Muscle of leg (tissue), 11 donors: ENCODE measurements around the gene JAG1. TPM values are rescaled to one million over a fixed set of nuclear protein-coding genes. Genes with fewer than 3 reads are reported as not detected.

Source experiments
- DNase-seq: peaks from one replicate; pipeline ENCODE4 v3.0.0; 2013
- H3K27ac ChIP-seq: one replicate; pipeline ENCODE4 v1.5.1; 2013; ENCODE audit warnings: mild to moderate bottlenecking, low read length, control low read depth
- H3K27me3 ChIP-seq: one replicate; pipeline ENCODE4 v1.6.1; 2013; ENCODE audit warnings: low read length; ENCODE audit not compliant: control insufficient read depth, insufficient read depth
- H3K36me3 ChIP-seq: one replicate; pipeline ENCODE4 v1.6.1; 2013; ENCODE audit warnings: low read length; ENCODE audit not compliant: control insufficient read depth, insufficient read depth
- H3K4me1 ChIP-seq: one replicate; pipeline ENCODE4 v1.6.1; 2013; ENCODE audit warnings: low read length; ENCODE audit not compliant: control insufficient read depth, insufficient read depth
- H3K4me3 ChIP-seq: one replicate; pipeline ENCODE4 v1.5.1; 2013; ENCODE audit warnings: low read length, control low read depth
- H3K9me3 ChIP-seq: replicated peaks from 2 replicates; pipeline ENCODE4 v1.6.1; 2013; ENCODE audit warnings: low read depth, low read length; ENCODE audit not compliant: control insufficient read depth
- WGBS: methylation state at CpG from one replicate; pipeline ENCODE4 v1.1.5; 2013; ENCODE audit warnings: missing lambda C conversion rate; ENCODE audit not compliant: insufficient coverage; 5-methylcytosine and 5-hydroxymethylcytosine counted together
- polyA plus RNA-seq, 8 donors: library from polyadenylated mRNA; unstranded; fragments of 120-200 nt; gene quantifications; one replicate each; pipeline versions ENCODE4 v1.2.1 to v1.2.3, GENCODE V29; 2013; ENCODE audit warnings: inconsistent platforms in 1 of 8, low replicate concordance in 1 of 8; ENCODE audit not compliant: insufficient read length in 8 of 8, insufficient read depth in 1 of 8
- total RNA-seq: library from RNA; stranded (reverse); fragments of 120-200 nt; gene quantifications from one replicate; pipeline ENCODE4 v1.2.4, GENCODE V29; 2013

JAG1 gene
- total and polyA plus RNA-seq, 9 donors, result 28.9 to 52.8 (median 33.9) TPM

DNA sequence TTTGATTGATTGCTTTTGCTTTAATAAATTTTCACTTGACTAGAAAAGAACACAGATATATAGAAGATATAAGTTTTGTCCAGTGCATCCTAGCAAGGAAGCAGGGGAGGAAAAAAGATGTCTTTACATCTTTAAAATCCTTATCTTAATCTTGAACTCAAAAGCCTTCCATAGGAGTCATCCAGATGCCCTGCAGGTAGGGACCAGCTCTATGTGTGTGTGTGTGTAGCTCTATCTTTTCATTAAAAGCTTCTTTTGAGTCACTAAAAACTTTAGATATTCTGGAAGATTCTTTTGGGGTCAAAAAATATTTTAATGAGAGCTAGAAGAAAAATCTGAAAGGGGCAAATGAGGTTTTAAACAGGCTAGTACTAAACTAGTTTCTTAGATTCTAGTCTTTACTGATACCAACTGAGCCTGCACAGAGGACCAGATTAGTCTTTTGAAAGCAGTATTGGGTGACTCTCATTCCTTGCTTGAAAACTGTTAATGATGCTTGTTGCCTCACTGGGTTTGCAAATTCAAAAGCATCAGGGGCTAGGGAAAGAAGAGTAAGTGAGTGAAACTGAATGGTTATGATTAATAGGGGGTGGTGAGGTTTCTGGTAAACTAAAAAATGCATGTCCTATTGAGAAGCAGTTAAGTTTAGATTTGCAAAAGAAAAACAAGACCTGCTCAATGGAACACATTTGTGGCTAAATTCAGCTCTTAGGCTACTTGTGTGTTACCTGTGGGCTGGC, 40.6 kb upstream of the JAG1 start:
- H3K4me3 ChIP-seq, result no peak overlapping the region
- H3K27ac ChIP-seq, result no peak overlapping the region
- no peaks in the 10 kb centered on the region for H3K9me3 ChIP-seq
- no peaks in the 10 kb centered on the region for H3K4me1 ChIP-seq
- H3K36me3 ChIP-seq, result no peaks in the 10 kb centered on the region
- no peaks in the 10 kb centered on the region for H3K27me3 ChIP-seq
- DNase-seq, result no peak

DNA sequence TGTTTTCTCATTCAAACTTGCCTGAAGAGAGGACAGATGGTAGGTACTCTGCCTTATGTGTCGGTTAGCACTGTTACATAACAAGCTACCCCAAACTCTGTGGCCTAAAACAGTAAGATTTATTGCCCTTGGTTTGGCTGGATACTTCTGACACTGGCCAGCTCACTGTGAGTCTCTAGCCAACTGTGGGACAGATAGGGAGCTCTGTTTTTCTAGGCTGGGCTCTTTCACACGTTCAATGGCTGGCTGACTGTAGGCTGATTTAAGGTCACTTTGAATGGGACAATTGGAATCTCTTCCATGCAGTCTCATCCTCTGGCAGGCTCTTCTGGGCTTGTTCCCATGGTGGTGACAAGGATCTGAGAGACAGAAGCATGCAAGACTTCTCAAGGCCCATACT, 39.4 kb upstream of the JAG1 start:
- WGBS, result no CpG with 5 or more reads among the region's 2 CpGs
- no peak for DNase-seq
- Histone ChIP-seq H3K27me3 (no peaks in the 10 kb centered on the region), H3K4me3 (no peak overlapping the region), H3K36me3 (no peaks in the 10 kb centered on the region), H3K4me1 (no peaks in the 10 kb centered on the region), H3K27ac (no peak overlapping the region), H3K9me3 (no peaks in the 10 kb centered on the region)

DNA sequence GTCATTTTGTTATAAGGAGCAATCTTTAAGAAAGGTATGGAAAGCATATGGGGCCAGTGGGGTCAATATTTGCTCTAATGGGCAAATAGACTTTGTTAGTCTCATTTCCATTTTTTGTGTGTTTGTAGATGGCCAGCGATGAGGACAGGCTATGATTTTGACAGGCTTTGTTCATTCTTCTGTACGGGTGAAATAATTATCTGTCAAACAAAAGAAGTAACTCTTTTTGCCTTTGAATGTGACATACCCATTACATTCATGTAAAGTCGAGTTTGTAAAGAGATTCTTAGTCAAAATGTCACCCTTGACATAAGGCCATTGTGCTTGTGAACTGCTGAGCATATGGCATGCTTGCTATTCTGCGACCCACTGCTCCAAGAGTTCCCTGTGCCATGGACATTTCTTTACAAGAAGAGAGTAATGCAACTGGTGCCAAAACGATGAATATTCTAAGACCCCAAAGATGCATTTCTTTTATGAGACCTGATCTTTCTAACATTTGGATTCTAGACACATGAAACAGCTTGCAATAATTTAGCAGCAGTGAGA, 38.2 kb upstream of the JAG1 start:
- no peak for DNase-seq
- no peaks in the 10 kb centered on the region for H3K36me3 ChIP-seq
- no peaks in the 10 kb centered on the region for H3K27me3 ChIP-seq
- no peak overlapping the region for H3K4me3 ChIP-seq
- 60% methylated on average over 1 of the region's 5 CpGs for WGBS
- no peak overlapping the region for H3K27ac ChIP-seq
- no peaks in the 10 kb centered on the region for H3K9me3 ChIP-seq
- no peaks in the 10 kb centered on the region for H3K4me1 ChIP-seq

DNA sequence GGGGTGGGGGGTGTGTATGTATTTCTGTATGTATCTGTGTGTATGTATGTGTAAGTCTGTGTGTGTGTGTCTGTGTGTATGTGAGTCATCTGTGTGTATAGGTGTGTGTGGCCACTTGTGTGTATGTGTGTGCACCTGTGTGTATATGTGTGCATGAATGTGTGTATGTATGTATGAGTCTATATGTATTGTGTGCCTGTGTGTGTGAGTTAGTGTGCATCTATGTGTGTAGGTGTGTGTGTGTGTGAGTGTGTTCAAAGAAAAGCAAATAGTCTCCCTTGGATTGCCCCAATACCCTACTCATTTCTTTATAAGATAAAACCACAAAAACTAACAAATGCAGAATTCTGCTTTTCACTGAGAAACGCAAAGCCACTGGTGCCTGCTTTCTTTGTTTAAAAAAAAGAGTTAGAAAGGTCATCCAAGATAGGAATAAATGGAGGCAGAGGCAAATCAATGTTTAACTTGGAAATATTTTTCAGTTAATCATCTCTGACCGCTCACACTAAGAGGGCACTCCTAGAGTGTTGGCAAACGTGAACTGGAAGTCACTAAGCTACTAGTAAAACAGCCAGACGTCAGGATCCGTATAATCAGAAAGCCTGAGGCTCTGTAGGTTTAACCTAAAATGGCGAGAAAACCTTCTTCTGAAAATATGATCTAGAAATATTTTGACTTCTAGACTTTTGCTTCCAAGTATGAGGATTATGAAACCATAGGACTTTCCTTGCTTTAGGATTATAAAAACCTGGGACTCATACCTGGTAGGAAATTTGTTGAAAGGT, 37.4 kb upstream of the JAG1 start:
- WGBS, result no CpG with 5 or more reads among the region's 6 CpGs
- H3K27me3 ChIP-seq, result no peaks in the 10 kb centered on the region
- DNase-seq, result no peak

DNA sequence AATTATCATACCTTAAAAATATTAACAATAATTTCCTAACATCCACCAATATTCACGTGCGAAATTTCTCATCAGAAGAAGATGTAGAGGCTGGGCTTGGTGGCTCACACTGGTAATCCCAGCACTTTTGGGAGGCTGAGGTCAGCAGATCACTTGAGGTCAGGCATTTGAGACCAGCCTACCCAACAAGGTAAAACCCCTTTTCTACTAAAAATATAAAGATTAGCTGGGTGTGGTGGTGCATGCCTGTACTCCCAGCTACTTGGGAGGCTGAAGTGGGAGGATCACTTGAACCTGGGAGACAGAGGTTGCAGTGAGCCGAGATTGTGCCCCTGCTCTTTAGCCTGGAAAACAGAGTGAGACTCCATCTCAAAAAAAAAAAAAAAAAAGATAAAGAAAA, 36.1 kb upstream of the JAG1 start:
- 100% methylated on average over 2 of the region's 3 CpGs for WGBS
- Histone ChIP-seq H3K27ac (no peak overlapping the region), H3K9me3 (no peaks in the 10 kb centered on the region), H3K36me3 (no peaks in the 10 kb centered on the region), H3K4me3 (no peak overlapping the region), H3K27me3 (no peaks in the 10 kb centered on the region), H3K4me1 (no peaks in the 10 kb centered on the region)
- DNase-seq, result no peak

More for the DNA sequence above, 37.4 kb upstream of the JAG1 start:
- Histone ChIP-seq H3K4me1 (no peaks in the 10 kb centered on the region), H3K36me3 (no peaks in the 10 kb centered on the region), H3K27ac (no peak overlapping the region), H3K4me3 (no peak overlapping the region), H3K9me3 (no peaks in the 10 kb centered on the region)

DNA sequence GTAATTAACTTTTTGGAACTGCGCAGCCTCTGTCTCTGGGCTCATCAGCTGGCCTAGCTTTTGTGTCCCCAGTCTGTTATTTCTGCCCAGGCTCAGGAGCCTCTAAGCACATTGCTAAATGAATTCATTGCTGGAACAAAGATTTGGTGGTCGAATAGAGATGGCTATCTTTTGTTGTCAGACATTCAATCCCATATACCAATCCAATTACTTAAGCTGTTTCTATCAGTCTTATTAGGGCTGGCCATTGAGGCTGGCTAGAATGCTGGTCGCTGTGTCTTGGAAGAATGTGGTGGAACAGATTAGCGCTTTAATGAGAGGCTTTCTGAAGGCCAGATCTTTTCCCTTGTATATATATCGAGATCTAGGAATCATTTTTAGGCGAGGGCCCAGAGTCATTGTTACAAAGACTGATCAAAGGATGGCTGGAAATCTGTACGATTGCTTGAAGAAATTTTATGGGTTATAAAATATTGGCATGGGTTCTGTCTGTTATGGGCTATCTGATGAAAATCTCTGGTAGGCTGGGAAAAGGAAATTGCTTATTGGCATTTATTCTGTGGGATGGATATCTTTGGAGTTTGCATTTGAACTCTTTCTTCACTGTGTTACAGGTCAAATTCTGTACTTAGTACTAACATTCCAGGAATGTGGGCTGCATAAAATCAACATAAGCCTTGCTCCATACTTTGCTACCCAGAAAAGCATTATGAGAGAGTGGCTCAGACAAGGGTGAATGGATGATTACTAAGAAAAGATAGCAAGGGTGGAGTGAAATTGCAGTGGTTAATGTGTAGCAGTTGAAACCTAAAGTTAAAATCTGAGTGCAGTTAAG, 34.8 kb upstream of the JAG1 start:
- H3K4me1 ChIP-seq, result no peaks in the 10 kb centered on the region
- no peaks in the 10 kb centered on the region for H3K27me3 ChIP-seq
- H3K4me3 ChIP-seq, result no peak overlapping the region
- H3K36me3 ChIP-seq, result no peaks in the 10 kb centered on the region
- H3K27ac ChIP-seq, result no peak overlapping the region
- 76% methylated on average over 4 of the region's 7 CpGs for WGBS
- DNase-seq, result no peak
- no peaks in the 10 kb centered on the region for H3K9me3 ChIP-seq

DNA sequence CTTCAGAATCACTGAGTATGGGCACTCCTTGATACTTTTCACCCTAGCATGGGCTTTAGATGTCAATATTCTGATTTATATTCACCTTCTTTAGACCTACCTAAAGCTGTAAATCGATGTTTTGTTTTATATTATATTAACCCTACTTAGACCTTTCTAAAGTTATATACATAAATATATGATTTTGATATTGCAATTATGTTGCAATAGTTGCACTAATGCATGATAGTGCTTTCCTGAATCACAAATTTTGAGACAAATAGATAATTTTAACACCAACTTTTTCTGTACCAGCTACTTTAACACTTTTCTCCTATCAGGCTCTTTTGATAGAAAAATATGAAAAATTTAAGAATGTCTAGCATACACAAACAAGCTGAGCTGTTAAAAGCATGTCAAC, 34.0 kb upstream of the JAG1 start:
- Histone ChIP-seq H3K27ac (no peak overlapping the region), H3K9me3 (no peaks in the 10 kb centered on the region), H3K27me3 (no peaks in the 10 kb centered on the region), H3K4me1 (no peaks in the 10 kb centered on the region), H3K4me3 (no peak overlapping the region), H3K36me3 (no peaks in the 10 kb centered on the region)
- DNase-seq, result no peak
- no CpG with 5 or more reads among the region's 1 CpG for WGBS

DNA sequence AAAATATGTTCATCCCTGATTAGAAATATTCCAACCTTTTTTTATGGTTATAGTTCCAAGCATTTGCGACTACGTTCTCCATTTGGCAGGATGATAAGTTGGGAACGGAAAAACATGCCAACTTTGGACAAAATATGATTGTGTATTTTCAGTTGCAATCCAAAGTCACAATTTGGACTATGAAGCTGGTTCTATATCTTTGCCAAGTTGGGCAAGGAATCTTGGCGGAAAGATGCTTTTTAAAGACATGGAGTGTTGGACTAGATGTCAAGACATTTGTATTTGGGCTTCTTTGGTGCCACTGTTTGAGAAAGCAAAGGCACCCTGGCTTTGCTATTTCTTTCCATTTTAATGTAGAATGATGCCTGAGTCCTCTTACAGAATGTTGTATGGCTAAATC, 33.3 kb upstream of the JAG1 start:
- Histone ChIP-seq H3K4me1 (no peaks in the 10 kb centered on the region), H3K9me3 (no peaks in the 10 kb centered on the region), H3K27me3 (no peaks in the 10 kb centered on the region), H3K27ac (no peak overlapping the region), H3K4me3 (no peak overlapping the region), H3K36me3 (no peaks in the 10 kb centered on the region)
- DNase-seq, result no peak
- 43% methylated on average over 1 of the region's 4 CpGs for whole genome bisulfite sequencing

DNA sequence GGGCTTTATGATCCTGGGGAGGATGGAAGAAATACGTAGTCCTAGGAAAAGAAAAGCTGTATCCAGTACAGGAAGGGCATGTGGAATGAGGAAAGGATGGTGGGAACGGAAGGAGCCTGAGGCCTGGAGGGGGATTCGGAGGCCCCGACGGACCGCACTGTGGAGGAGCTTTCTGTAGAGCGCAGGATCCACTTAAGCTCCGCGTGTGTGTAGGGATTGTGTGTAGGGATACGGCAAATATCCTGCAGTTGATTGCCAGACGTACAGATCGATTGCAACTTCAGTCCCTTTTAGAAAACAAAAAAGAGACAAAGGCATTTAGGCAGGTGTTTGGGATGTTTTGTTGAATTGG, 32.6 kb upstream of the JAG1 start:
- Histone ChIP-seq H3K4me3 (no peak overlapping the region), H3K4me1 (no peaks in the 10 kb centered on the region), H3K27ac (no peak overlapping the region), H3K9me3 (no peaks in the 10 kb centered on the region), H3K36me3 (no peaks in the 10 kb centered on the region), H3K27me3 (no peaks in the 10 kb centered on the region)
- 85% methylated on average over 12 of the region's 12 CpGs for WGBS
- no peak for DNase-seq
